Measurements from ENCODE around the gene GATD1.
A peak's percentile ranks its signal among the peaks of the same experiment; 100 is the strongest.

GATD1 gene

GRCh38 chr11:726278-727220, 50.7 kb downstream of the GATD1 start:
- peak; percentile 62 for DNase-seq (ENCODE audit: low spot score)

GRCh38 chr11:725624-726202, 51.6 kb downstream of the GATD1 start:
- peak; percentile 62 for DNase-seq (ENCODE audit: low spot score)

- DNase-seq (ENCODE audit: low spot score), result peak; percentile 2
Observed at GRCh38 chr11:724778-725386, 52.4 kb downstream of the GATD1 start.

GRCh38 chr11:724049-724777, 53.1 kb downstream of the GATD1 start:
- DNase-seq (ENCODE audit: low spot score), result peak; percentile 14

GRCh38 chr11:723120-723883, 54.0 kb downstream of the GATD1 start:
- DNase-seq (ENCODE audit: low spot score), result peak; percentile 10

GRCh38 chr11:722346-722811, 54.9 kb downstream of the GATD1 start:
- DNase-seq (ENCODE audit: low spot score), result peak; percentile 4

GRCh38 chr11:721741-722345, 55.4 kb downstream of the GATD1 start:
- peak; percentile 9 for DNase-seq (ENCODE audit: low spot score)

GRCh38 chr11:721247-721740, 56.0 kb downstream of the GATD1 start:
- DNase-seq (ENCODE audit: low spot score), result peak; percentile 4

GRCh38 chr11:720642-721246, 56.5 kb downstream of the GATD1 start:
- peak; percentile 95 for DNase-seq (ENCODE audit: low spot score)

GRCh38 chr11:720017-720641, 57.2 kb downstream of the GATD1 start:
- no peak for DNase-seq (ENCODE audit: low spot score)

GRCh38 chr11:719214-720016, 57.9 kb downstream of the GATD1 start:
- DNase-seq (ENCODE audit: low spot score), result peak; percentile 11
